Gastroesophageal sphincter (tissue), 4 donors: ENCODE results near the gene OBSCN. TPM values are rescaled to one million over a fixed set of nuclear protein-coding genes. Genes with fewer than 3 reads are reported as not detected.

Experiments
- ATAC-seq: fragments of 150-250 bp; one replicate; pipeline ENCODE4 v1.9.1; 2016; ENCODE audit warnings: mild to moderate bottlenecking, moderate library complexity
- H3K27ac ChIP-seq, 4 donors: fragments of 200-600 bp; sonication (generic) in 3 of 4; 1 replicate in 3 of 4; 2 replicates in 1 of 4; pipeline ENCODE4 v1.5.1; 2016 to 2019
- H3K27me3 ChIP-seq: fragments of 200-600 bp; sonication (generic); one replicate; pipeline ENCODE4 v1.5.1; 2019
- H3K36me3 ChIP-seq, 2 donors: fragments of 200-600 bp; sonication (generic); one replicate each; pipeline ENCODE4 v1.5.1; 2019; ENCODE audit warnings: control low read depth in 1 of 2
- H3K4me1 ChIP-seq, 3 donors: fragments of 200-600 bp; sonication (generic); 1 replicate in 2 of 3; 2 replicates in 1 of 3; pipeline ENCODE4 v1.5.1; 2016 to 2019; ENCODE audit warnings: control low read depth in 2 of 3
- H3K4me3 ChIP-seq, 2 donors: fragments of 200-600 bp; sonication (generic); one replicate each; pipeline ENCODE4 v1.5.1; 2019; ENCODE audit warnings: mild to moderate bottlenecking in 1 of 2, moderate library complexity in 1 of 2
- H3K9me3 ChIP-seq, 3 donors: fragments of 200-600 bp; sonication (generic); one replicate each; pipeline ENCODE4 v1.5.1; 2017 to 2019; ENCODE audit warnings: control low read depth in 2 of 3
- CTCF ChIP-seq, 4 experiments: fragments of 200-600 bp in 2 of 4; fragments of 450-650 bp in 2 of 4; sonication (generic) in 1 of 4; IDR thresholded peaks; one replicate each; pipeline ENCODE4 v1.5.1; 2017 to 2019; ENCODE audit warnings: antibody characterized with exemption in 4 of 4, mild to moderate bottlenecking in 2 of 4, moderate library complexity in 2 of 4
- EP300 ChIP-seq: sonication (generic); formaldehyde crosslinking; IDR thresholded peaks from one replicate; pipeline ENCODE4 v1.6.1; 2017; ENCODE audit warnings: antibody characterized with exemption, mild to moderate bottlenecking
- POLR2A ChIP-seq, 2 donors: fragments of 450-650 bp; IDR thresholded peaks; one replicate each; pipeline ENCODE4 v1.6.1; 2017; ENCODE audit warnings: antibody characterized with exemption in 2 of 2, mild to moderate bottlenecking in 2 of 2, moderate library complexity in 1 of 2
- POLR2AphosphoS5 ChIP-seq: sonication (generic); formaldehyde crosslinking; IDR thresholded peaks from one replicate; pipeline ENCODE4 v1.6.1; 2017; ENCODE audit warnings: antibody characterized with exemption
- WGBS, 2 donors: methylation state at CpG; one replicate each; pipeline ENCODE4 v1.1.5; 2018; ENCODE audit warnings: low coverage in 1 of 2; 5-methylcytosine and 5-hydroxymethylcytosine counted together
- total RNA-seq, 4 donors: library from RNA; depleted of rRNA; stranded (reverse); fragments of >200 nt; gene quantifications; one replicate each; pipeline ENCODE4 v1.1.0, GENCODE V29; 2016

The OBSCN gene
- total RNA-seq, 4 donors from 2014 or later = 11.1 to 28.4 (median 20.9) TPM

- peaks cover 0 to 19% of the 10 kb centered on the region in 2 donors for H3K36me3 ChIP-seq
- WGBS, 2 donors = 100% methylated on average over 1 of the region's 8 CpGs; no CpG with 5 or more reads in 1 of the 2 donors
- no peak overlapping the region for H3K4me3 ChIP-seq
- H3K9me3 ChIP-seq = peaks cover 0 to 30% (median 0%) of the 10 kb centered on the region in 3 donors
- TF ChIP-seq POLR2AphosphoS5 (no peak), EP300 (no peak), POLR2A (IDR thresholded peaks at IDR 0.05) (no peak), CTCF (IDR thresholded peaks at IDR 0.05) (no peak)
- H3K27me3 ChIP-seq = peaks cover 73% of the 10 kb centered on the region
- no peaks in the 10 kb centered on the region for H3K4me1 ChIP-seq
- H3K27ac ChIP-seq = no peak overlapping the region
- ATAC-seq = no peak
These were observed 101.7 kb downstream of the OBSCN start for GRCh38 chr1:228309326-228310067.

- no peak overlapping the region for H3K27ac ChIP-seq
- peaks cover 0 to 30% (median 0%) of the 10 kb centered on the region in 3 donors for H3K9me3 ChIP-seq
- ATAC-seq = no peak
- TF ChIP-seq CTCF (IDR thresholded peaks at IDR 0.05) (no peak), EP300 (no peak), POLR2A (IDR thresholded peaks at IDR 0.05) (no peak), POLR2AphosphoS5 (no peak)
- peaks cover 0 to 19% of the 10 kb centered on the region in 2 donors for H3K36me3 ChIP-seq
- H3K4me3 ChIP-seq = no peak overlapping the region
- no peaks in the 10 kb centered on the region for H3K4me1 ChIP-seq
- WGBS, 2 donors = 97 to 98% methylated on average over 3 of the region's 3 CpGs
- peaks cover 75% of the 10 kb centered on the region for H3K27me3 ChIP-seq
These were observed 102.4 kb downstream of the OBSCN start for GRCh38 chr1:228310162-228310792.

- Histone ChIP-seq H3K36me3 (peaks cover 0 to 21% of the 10 kb centered on the region in 2 donors), H3K4me1 (no peaks in the 10 kb centered on the region), H3K9me3 (peaks cover 0 to 30% (median 0%) of the 10 kb centered on the region in 3 donors), H3K27ac (no peak overlapping the region), H3K27me3 (peaks cover 75% of the 10 kb centered on the region), H3K4me3 (no peak overlapping the region)
- TF ChIP-seq POLR2AphosphoS5 (no peak), CTCF (IDR thresholded peaks at IDR 0.05) (no peak), POLR2A (IDR thresholded peaks at IDR 0.05) (no peak), EP300 (no peak)
- 90 to 100% methylated on average over 2 to 3 of the region's 3 CpGs for WGBS, 2 donors
- no peak for ATAC-seq
These were observed 103.2 kb downstream of the OBSCN start for GRCh38 chr1:228311091-228311490.

- Histone ChIP-seq H3K27me3 (peaks cover 69% of the 10 kb centered on the region), H3K4me3 (no peak overlapping the region), H3K36me3 (peaks cover 0 to 29% of the 10 kb centered on the region in 2 donors), H3K27ac (no peak overlapping the region), H3K9me3 (peaks cover 0 to 30% (median 0%) of the 10 kb centered on the region in 3 donors), H3K4me1 (no peaks in the 10 kb centered on the region)
- WGBS, 2 donors = no CpG with 5 or more reads among the region's 6 CpGs
- TF ChIP-seq EP300 (no peak), POLR2AphosphoS5 (no peak), CTCF (IDR thresholded peaks at IDR 0.05) (no peak), POLR2A (IDR thresholded peaks at IDR 0.05) (no peak)
- no peak for ATAC-seq
These were observed 104.4 kb downstream of the OBSCN start for GRCh38 chr1:228312136-228312764.
